A673 (cell line): ENCODE data around the gene EXOSC10. TPM values are rescaled to one million over a fixed set of nuclear protein-coding genes. Genes with fewer than 3 reads are reported as not detected.
"Not testable (repeated sequence)": the region's sequence is repeated elsewhere in the genome, so short reads cannot be mapped to it uniquely, and the experiment has no call there.

Experiments
- BruUV-seq: library from RNA; stranded (reverse); fragments of 400-500 nt; replicated peaks from 2 replicates; lab custom pipeline; 2021; lab: Mats Ljungman, UMichigan
- CTCF ChIA-PET: fragments of 300-600 bp; sonication (Branson Sonifier 250); formaldehyde crosslinking; loops from one replicate; lab custom pipeline; 2022; ENCODE audit warnings: antibody characterized with exemption; lab: Charles Lee
- POLR2A ChIA-PET: fragments of 300-600 bp; sonication (Branson Sonifier 250); formaldehyde crosslinking; loops from one replicate; lab custom pipeline; 2022; ENCODE audit warnings: antibody characterized with exemption; ENCODE audit not compliant: low non-redundant PET; lab: Charles Lee
- DNase-seq: peaks from one replicate; pipeline ENCODE4 v3.0.0-alpha.2; 2015; ENCODE audit warnings: low spot score
- H3K27ac ChIP-seq: fragments of 200-600 bp; sonication (generic); 2 replicates; pipeline ENCODE4 v1.5.1; 2016; ENCODE audit warnings: mixed run types, low read depth, mild to moderate bottlenecking, mixed read lengths, antibody characterized with exemption, low read length; ENCODE audit not compliant: poor library complexity, severe bottlenecking
- H3K27me3 ChIP-seq: fragments of 200-600 bp; sonication (generic); replicated peaks from 2 replicates; pipeline ENCODE4 v1.6.1; 2017; ENCODE audit warnings: mixed run types, low read depth, mild to moderate bottlenecking, mixed read lengths, antibody characterized with exemption, low read length; ENCODE audit not compliant: insufficient read depth, poor library complexity
- H3K36me3 ChIP-seq: fragments of 200-600 bp; sonication (generic); 2 replicates; pipeline ENCODE4 v1.6.1; 2016; ENCODE audit warnings: mixed run types, mild to moderate bottlenecking, mixed read lengths, antibody characterized with exemption, low read length; ENCODE audit not compliant: insufficient read depth, poor library complexity, severe bottlenecking
- H3K4me1 ChIP-seq: fragments of 200-600 bp; sonication (generic); 2 replicates; pipeline ENCODE4 v1.6.1; 2017; ENCODE audit warnings: mixed run types, mild to moderate bottlenecking, mixed read lengths, antibody characterized with exemption, low read length; ENCODE audit not compliant: insufficient read depth, poor library complexity, severe bottlenecking
- H3K4me3 ChIP-seq: fragments of 200-600 bp; sonication (generic); 2 replicates; pipeline ENCODE4 v1.5.1; 2016; ENCODE audit warnings: low read depth, mixed run types, mild to moderate bottlenecking, mixed read lengths, low read length; ENCODE audit not compliant: poor library complexity, severe bottlenecking
- H3K9me3 ChIP-seq: fragments of 200-600 bp; sonication (generic); 2 replicates; pipeline ENCODE4 v1.6.1; 2016; ENCODE audit warnings: mixed run types, low read depth, mild to moderate bottlenecking, mixed read lengths, antibody characterized with exemption, low read length; ENCODE audit not compliant: poor library complexity, severe bottlenecking
- CTCF ChIP-seq: fragments of 300-800, 200-600 bp; sonication (generic); conservative IDR thresholded peaks from 2 replicates; pipeline ENCODE4 v1.5.1; 2017; ENCODE audit warnings: low read depth, mild to moderate bottlenecking, antibody characterized with exemption, low read length, moderate library complexity, mixed read lengths
- EZH2 ChIP-seq: fragments of 200-600 bp; sonication (generic); IDR thresholded peaks from 2 replicates; pipeline ENCODE4 v1.6.1; 2017; ENCODE audit warnings: borderline replicate concordance, low read depth, mild to moderate bottlenecking, mixed read lengths, antibody characterized with exemption, low read length; ENCODE audit not compliant: poor library complexity, severe bottlenecking
- intact Hi-C: fragments of 100-400 bp; cut with micrococcal nuclease; formaldehyde crosslinking; loops from one replicate; pipeline ENCODE4 v1.10.0; 2022; ENCODE audit not compliant: unreplicated experiment
- total RNA-seq: library from RNA; stranded (reverse); gene quantifications from 2 replicates; pipeline ENCODE4 v1.2.3, GENCODE V29; 2021

EXOSC10 gene
- total RNA-seq, 1 experiment from 2014 or later, result 119 TPM

- Histone ChIP-seq H3K27me3 (no peaks in the 10 kb centered on the region), H3K9me3 (no peaks in the 10 kb centered on the region), H3K4me1 (no peaks in the 10 kb centered on the region), H3K4me3 (no peak overlapping the region), H3K36me3 (peaks cover 22% of the 10 kb centered on the region), H3K27ac (no peak overlapping the region)
- DNase-seq, result no peak
- intact Hi-C loops, result no loop called here
- ChIA-PET POLR2A (no interaction called here), CTCF (no interaction called here)
- TF ChIP-seq EZH2 (no peak), CTCF (no peak)
- no TSS peak for BruUV-seq
Measured at GRCh38 chr1:11052839-11053757, 46.6 kb downstream of the EXOSC10 start.

- Histone ChIP-seq H3K27me3 (no peaks in the 10 kb centered on the region), H3K27ac (no peak overlapping the region), H3K4me1 (no peaks in the 10 kb centered on the region), H3K36me3 (peaks cover 18% of the 10 kb centered on the region), H3K9me3 (no peaks in the 10 kb centered on the region), H3K4me3 (no peak overlapping the region)
- no TSS peak for BruUV-seq
- DNase-seq, result peak; percentile 77
- TF ChIP-seq EZH2, result no peak
- TF ChIP-seq CTCF, result no peak
- ChIA-PET CTCF (interaction anchor here (1.0 kb wide), 1 partner anchor 14 kb away, joined by 3 read pairs; no protein-coding TSS in a partner anchor), POLR2A (no interaction called here)
- intact Hi-C loops, result no loop called here
Measured at GRCh38 chr1:11051781-11052511, 47.7 kb downstream of the EXOSC10 start.

GRCh38 chr1:11051121-11051520 is 48.5 kb downstream of the EXOSC10 start:
- BruUV-seq, POLR2A ChIA-PET: not testable (repeated sequence)

More at GRCh38 chr1:11051121-11051520, 48.5 kb downstream of the EXOSC10 start:
- H3K4me3 ChIP-seq, H3K27me3 ChIP-seq, H3K9me3 ChIP-seq, intact Hi-C loops, H3K4me1 ChIP-seq, H3K27ac ChIP-seq, DNase-seq, H3K36me3 ChIP-seq: not testable (repeated sequence)
- CTCF ChIA-PET, result interaction anchor here (1.0 kb wide), 1 partner anchor 13 kb away, joined by 3 read pairs; no protein-coding TSS in a partner anchor
